Activated T-helper 1 cell treated with anti-CD3 and anti-CD28 coated beads, Interleukin-12 subunit alpha, Interleukin-12 subunit beta, Interleukin-2, Interleukin-4 antibody, amounts not matched to agents 30 ng/mL and 10 ng/mL and 1 ng/mL, durations not matched to agents 14 hours and 24 hours and 36 hours (primary cell): ENCODE results near the gene FAM3A. TPM values are rescaled to one million over a fixed set of nuclear protein-coding genes. Genes with fewer than 3 reads are reported as not detected.
"Not testable (repeated sequence)": the region's sequence is repeated elsewhere in the genome, so short reads cannot be mapped to it uniquely, and the experiment has no call there.

Source experiments
- DNase-seq: peaks from one replicate; pipeline ENCODE4 v3.0.0; 2021; ENCODE audit warnings: low spot score
- H3K27ac Mint-ChIP-seq: one replicate; pipeline ENCODE4 v1.8.0; 2021; ENCODE audit warnings: mild to moderate bottlenecking, mixed read lengths
- H3K27me3 Mint-ChIP-seq: one replicate; pipeline ENCODE4 v1.8.0; 2022; ENCODE audit warnings: mild to moderate bottlenecking, moderate library complexity, mixed read lengths; ENCODE audit not compliant: insufficient read depth
- H3K36me3 Mint-ChIP-seq: one replicate; pipeline ENCODE4 v1.8.0; 2021; ENCODE audit warnings: low read depth, mixed read lengths
- H3K4me1 Mint-ChIP-seq: one replicate; pipeline ENCODE4 v1.8.0; 2021; ENCODE audit warnings: low read depth, mixed read lengths
- H3K4me3 Mint-ChIP-seq: one replicate; pipeline ENCODE4 v1.8.0; 2021; ENCODE audit warnings: mild to moderate bottlenecking, moderate library complexity, mixed read lengths
- H3K9me3 Mint-ChIP-seq: one replicate; pipeline ENCODE4 v1.8.0; 2021; ENCODE audit warnings: mixed read lengths
- intact Hi-C: fragments of 100-400 bp; cut with micrococcal nuclease; formaldehyde crosslinking; loops from one replicate; pipeline ENCODE4 v1.15.1; 2024
- total RNA-seq: library from RNA; stranded (reverse); gene quantifications from 2 replicates; pipeline ENCODE4 v1.2.3, GENCODE V29; 2022

The FAM3A gene
- total RNA-seq, 1 donor from 2014 or later: 40.1 TPM

DNA sequence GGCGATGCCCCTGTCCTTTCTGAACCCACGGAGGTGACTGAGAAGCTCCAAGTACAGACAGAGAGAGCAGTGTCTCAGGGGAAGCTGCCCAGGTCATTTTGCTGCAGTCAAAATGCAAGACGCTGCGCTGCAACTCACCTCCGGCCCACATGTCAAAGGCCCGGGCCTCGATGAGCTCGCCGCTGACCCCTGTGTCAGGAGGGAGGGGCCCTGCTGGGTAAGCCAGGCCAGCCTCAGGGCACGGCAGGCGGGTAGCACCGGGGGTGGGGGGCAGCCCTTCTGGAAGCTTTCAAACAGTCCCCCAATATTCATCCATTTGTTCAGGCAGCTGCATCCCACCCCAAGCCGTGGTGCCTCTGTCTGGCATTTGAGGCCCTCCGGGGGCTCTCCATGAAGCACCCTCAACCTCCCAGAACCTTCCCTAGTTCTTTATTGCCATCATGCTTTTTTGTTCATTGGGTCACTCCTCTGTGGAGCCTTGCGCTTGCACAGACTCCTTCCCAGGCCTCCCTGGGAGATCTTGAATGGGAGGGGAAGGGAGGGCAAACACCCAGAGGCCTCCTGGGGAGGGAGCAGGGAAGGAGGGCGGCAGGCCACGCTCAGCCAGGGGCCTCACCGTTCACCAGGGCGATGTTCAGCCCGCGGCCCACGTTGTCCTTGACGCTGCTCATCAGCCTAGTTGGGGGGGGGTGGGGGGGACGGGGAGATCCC lies 8.2 kb downstream of the FAM3A start:
- H3K9me3 Mint-ChIP-seq: no peaks in the 10 kb centered on the region
- peaks cover 24% of the 10 kb centered on the region for H3K36me3 Mint-ChIP-seq
- no peak overlapping the region for H3K4me3 Mint-ChIP-seq
- intact Hi-C loops: no loop called here
- H3K4me1 Mint-ChIP-seq: peaks cover 14% of the 10 kb centered on the region
- no peaks in the 10 kb centered on the region for H3K27me3 Mint-ChIP-seq
- DNase-seq: no peak
- H3K27ac Mint-ChIP-seq: no peak overlapping the region

DNA sequence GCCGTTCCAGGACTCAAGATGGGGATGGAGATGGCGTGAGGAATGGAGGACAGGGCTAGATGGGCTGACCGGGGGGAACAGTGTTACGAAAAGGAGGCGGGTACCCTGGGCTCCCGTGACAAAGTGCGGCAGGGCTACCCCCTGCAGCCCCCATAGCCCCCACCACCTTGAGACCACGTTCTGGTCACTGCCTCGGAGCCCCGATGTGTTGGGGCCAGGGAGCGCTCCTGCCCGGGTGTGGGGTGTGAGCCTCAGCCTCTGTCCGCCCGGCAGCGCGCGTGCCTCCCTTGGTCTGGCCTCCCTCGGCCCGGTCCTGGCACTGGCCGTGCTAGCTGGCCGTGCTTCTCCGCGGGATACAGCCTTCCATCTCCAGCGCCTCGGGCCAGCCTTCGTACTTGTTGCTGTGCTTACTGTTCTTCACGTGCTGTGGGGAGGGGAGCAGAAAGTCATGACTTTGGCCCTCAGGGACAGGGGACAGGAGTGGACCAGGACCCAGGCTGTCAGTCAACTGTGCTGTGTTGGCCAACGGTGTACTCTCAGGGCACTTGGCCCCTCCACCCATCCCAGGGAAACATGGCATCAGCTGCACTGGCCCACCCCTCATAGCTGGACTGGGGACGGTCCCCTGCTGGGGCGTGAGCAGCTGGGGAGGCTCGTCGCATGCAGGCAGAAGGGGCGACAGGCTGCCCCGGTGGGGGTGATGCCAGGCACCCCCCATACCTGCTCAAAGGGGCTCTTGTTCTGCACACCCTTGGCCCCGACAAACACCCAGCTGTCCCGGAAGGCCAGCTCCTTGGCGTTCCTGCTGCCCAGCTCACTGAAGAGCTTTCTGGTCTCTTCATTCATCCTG lies 9.3 kb downstream of the FAM3A start:
- Mint-ChIP-seq H3K27me3 (no peaks in the 10 kb centered on the region), H3K4me3 (no peak overlapping the region), H3K27ac (no peak overlapping the region), H3K36me3 (peaks cover 24% of the 10 kb centered on the region), H3K9me3 (no peaks in the 10 kb centered on the region), H3K4me1 (peaks cover 11% of the 10 kb centered on the region)
- DNase-seq: no peak
- intact Hi-C loops: no loop called here

- Mint-ChIP-seq H3K4me1 (peaks cover 2% of the 10 kb centered on the region), H3K4me3 (no peak overlapping the region), H3K27me3 (peaks cover 2% of the 10 kb centered on the region), H3K36me3 (peaks cover 18% of the 10 kb centered on the region), H3K9me3 (no peaks in the 10 kb centered on the region), H3K27ac (no peak overlapping the region)
- intact Hi-C loops: no loop called here
- DNase-seq: no peak
These were observed 10.3 kb downstream of the FAM3A start for GRCh38 chrX:154505734-154506133.

- DNase-seq: no peak
- intact Hi-C loops: no loop called here
- no peaks in the 10 kb centered on the region for H3K9me3 Mint-ChIP-seq
- no peaks in the 10 kb centered on the region for H3K4me1 Mint-ChIP-seq
- H3K4me3 Mint-ChIP-seq: no peak overlapping the region
- no peak overlapping the region for H3K27ac Mint-ChIP-seq
- peaks cover 2% of the 10 kb centered on the region for H3K27me3 Mint-ChIP-seq
- H3K36me3 Mint-ChIP-seq: peaks cover 2% of the 10 kb centered on the region
These were observed 13.0 kb downstream of the FAM3A start for GRCh38 chrX:154502989-154503388.

DNA sequence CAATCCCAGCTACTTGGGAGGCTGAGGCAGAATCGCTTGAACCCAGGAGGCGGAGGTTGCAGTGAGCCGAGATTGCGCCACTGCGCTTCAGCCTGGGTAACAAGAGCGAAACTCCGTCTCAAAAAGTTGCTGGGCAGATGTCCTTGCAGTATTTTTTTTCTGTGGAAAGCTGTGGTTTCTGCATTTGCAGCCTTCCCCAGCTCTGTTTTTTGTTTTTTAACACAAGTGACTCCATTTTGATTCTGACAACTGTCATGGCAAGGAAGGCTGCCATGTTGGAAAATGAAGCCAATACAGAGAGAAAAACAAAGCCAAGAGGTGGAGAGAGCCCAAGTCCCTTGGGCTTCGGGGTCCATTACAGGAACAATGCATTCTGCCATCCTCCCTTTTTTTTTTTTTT lies 13.9 kb downstream of the FAM3A start:
- peaks cover 2% of the 10 kb centered on the region for H3K27me3 Mint-ChIP-seq
- H3K4me1 Mint-ChIP-seq: no peaks in the 10 kb centered on the region
- intact Hi-C loops: no loop called here
- no peak overlapping the region for H3K4me3 Mint-ChIP-seq
- peaks cover 2% of the 10 kb centered on the region for H3K36me3 Mint-ChIP-seq
- no peak overlapping the region for H3K27ac Mint-ChIP-seq
- H3K9me3 Mint-ChIP-seq: no peaks in the 10 kb centered on the region
- DNase-seq: no peak

- H3K27ac Mint-ChIP-seq, H3K4me3 Mint-ChIP-seq, H3K4me1 Mint-ChIP-seq, DNase-seq, intact Hi-C loops, H3K36me3 Mint-ChIP-seq, H3K9me3 Mint-ChIP-seq, H3K27me3 Mint-ChIP-seq: not testable (repeated sequence)
These were observed 14.6 kb downstream of the FAM3A start for GRCh38 chrX:154501423-154501822.

GRCh38 chrX:154496591-154497137 lies 19.4 kb downstream of the FAM3A start:
- DNase-seq, H3K27me3 Mint-ChIP-seq, H3K4me3 Mint-ChIP-seq, H3K36me3 Mint-ChIP-seq, intact Hi-C loops, H3K4me1 Mint-ChIP-seq, H3K27ac Mint-ChIP-seq, H3K9me3 Mint-ChIP-seq: not testable (repeated sequence)

DNA sequence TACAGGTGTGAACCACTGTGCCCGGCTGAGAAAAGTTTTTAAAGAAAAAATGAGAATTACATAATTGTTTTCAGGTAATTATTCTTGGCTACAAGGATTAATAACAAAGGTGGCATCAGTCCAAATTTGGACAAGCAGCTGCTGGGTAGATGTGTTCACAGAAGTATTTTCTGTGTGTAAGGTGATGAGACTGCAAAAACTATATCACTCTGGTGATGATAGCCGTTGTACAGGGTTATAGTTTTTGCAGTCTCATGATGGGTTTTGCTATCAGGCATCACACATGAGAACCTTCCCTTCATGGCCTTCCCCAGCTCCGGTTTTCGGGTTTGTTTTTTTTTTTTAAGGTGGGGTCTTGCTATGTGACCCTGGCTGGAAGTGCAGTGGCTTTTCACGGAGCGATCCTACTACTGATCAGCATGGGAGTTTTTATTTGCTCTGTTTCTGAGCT lies 20.5 kb downstream of the FAM3A start:
- DNase-seq: no peak
- Mint-ChIP-seq H3K9me3 (no peaks in the 10 kb centered on the region), H3K27me3 (no peaks in the 10 kb centered on the region), H3K4me1 (no peaks in the 10 kb centered on the region), H3K4me3 (no peak overlapping the region), H3K27ac (no peak overlapping the region), H3K36me3 (no peaks in the 10 kb centered on the region)
- intact Hi-C loops: no loop called here

DNA sequence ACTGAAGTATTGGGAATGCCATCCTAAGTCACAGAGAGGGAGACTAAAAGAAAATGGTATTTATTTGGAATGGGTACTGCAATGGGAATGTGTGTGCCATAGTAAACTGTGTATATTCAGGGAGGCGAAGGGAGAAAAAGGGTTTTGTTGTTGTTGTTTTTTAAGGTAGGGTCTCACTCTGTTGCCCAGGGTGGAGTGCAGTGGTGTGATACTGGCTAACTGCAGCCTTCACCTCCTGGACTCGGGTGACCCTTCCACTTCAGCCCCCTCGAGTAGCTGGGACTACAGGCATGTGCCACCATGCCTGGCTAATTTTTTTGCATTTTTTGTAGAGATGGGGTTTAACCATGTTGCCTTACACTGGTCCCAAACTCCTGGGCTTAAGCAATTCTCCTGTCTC lies 21.3 kb downstream of the FAM3A start:
- H3K9me3 Mint-ChIP-seq: no peaks in the 10 kb centered on the region
- no peak for DNase-seq
- H3K36me3 Mint-ChIP-seq: no peaks in the 10 kb centered on the region
- H3K4me3 Mint-ChIP-seq: no peak overlapping the region
- intact Hi-C loops: loop anchor here (5.0 kb wide), 1 partner anchor 38 kb away; no protein-coding TSS in a partner anchor
- no peaks in the 10 kb centered on the region for H3K27me3 Mint-ChIP-seq
- no peak overlapping the region for H3K27ac Mint-ChIP-seq
- peaks cover 2% of the 10 kb centered on the region for H3K4me1 Mint-ChIP-seq

DNA sequence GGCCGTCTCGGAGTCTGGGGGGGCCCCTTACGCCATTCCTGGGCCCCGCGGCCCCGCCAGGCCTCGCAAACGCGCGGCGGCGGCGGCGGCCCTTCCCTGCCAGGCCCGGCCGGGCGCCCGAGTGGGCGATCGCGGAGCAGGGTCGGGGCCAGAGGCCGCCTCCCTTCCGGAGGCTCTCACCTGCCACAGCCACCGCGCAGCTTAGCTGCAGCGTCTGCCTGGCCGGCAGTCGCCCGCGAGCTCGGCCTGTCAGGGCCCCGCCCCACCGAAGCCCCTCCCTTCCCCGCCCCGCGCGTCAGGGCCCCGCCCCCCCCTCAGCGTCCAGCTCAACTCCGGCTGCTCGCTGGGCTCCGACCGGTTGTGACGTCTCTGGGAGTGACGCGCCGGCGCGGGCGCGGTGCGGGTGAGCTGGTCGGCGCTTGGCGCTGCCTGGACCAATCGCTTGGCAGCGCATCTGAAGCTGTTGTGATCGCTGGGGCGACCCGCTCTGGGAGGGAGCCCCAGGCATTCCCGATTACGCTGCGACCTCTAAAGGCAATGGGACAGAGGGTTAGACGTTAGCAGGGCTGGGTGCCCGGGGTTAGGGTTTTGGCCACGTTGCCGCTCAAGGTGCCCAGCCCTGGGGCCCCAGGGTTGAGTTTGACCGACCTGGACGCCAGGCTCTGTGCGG lies 25.5 kb downstream of the FAM3A start, which contains the start of gene SLC10A3:
Gene SLC10A3, minus strand, starts transcription at position 216 of the 670 bp plus-strand sequence. CDS start 1,689 bp downstream, outside the sequence.
- Mint-ChIP-seq H3K36me3 (peaks cover 5% of the 10 kb centered on the region), H3K27ac (peak within 1 kb of the TSS; percentile 92), H3K4me1 (peaks cover 10% of the 10 kb centered on the region), H3K27me3 (no peaks in the 10 kb centered on the region), H3K9me3 (no peaks in the 10 kb centered on the region), H3K4me3 (peak within 1 kb of the TSS; percentile 90)
- intact Hi-C loops: loop anchor here (1.0 to 5.0 kb wide), 8 partner anchors 11 to 393 kb away; partner anchors contain the start of genes FAM3A, IKBKG, LAGE3 and MECP2
- peak; percentile 85 for DNase-seq

DNA sequence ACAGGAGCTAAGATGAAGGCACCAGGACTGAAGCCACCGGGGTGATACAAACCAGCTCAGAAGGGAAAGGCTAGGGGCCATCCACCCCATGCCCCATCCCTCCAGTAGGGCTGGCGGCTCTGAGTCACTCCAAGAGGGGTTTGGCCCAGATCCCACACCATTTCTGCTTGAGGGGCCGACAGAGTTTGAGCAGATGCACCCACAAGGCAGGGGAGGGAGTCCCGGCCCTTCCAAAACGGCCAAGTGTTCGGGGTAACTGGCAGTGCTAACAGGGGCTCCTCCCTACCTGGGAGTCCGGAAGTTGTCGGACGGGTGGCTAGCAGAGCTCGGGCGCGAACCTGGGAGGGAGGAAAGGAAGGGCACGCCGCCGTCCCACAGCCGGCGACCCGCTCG lies 26.0 kb downstream of the FAM3A start:
- DNase-seq: no peak
- peaks cover 5% of the 10 kb centered on the region for H3K36me3 Mint-ChIP-seq
- H3K27me3 Mint-ChIP-seq: no peaks in the 10 kb centered on the region
- H3K4me1 Mint-ChIP-seq: peaks cover 10% of the 10 kb centered on the region
- intact Hi-C loops: loop anchor here (1.0 to 5.0 kb wide), 8 partner anchors 11 to 393 kb away; partner anchors contain the start of genes FAM3A, IKBKG, LAGE3 and MECP2
- H3K9me3 Mint-ChIP-seq: no peaks in the 10 kb centered on the region
- H3K4me3 Mint-ChIP-seq: peak overlapping the region; percentile 90
- peak overlapping the region; percentile 83 for H3K27ac Mint-ChIP-seq

DNA sequence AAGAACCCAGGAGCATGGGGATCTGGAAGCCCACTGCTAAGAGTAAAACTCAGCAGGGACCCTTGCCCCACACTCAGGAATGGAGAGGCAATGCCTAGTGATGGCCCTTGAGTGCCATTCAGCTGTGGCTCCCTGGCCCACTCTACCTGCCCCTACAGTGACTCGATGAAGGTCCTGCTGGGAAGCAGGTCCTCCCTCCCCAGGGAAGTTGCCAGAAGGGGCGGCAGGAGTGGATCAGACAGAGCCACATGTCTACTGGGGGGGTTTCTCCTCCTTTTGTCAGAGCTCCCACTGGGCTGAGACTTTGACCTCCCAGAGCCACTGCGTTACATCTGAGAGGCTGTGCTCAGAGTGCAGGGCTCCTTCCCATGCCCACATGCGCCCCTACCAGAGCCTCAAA lies 26.9 kb downstream of the FAM3A start:
- H3K27ac Mint-ChIP-seq: no peak overlapping the region
- H3K9me3 Mint-ChIP-seq: no peaks in the 10 kb centered on the region
- H3K4me1 Mint-ChIP-seq: peaks cover 10% of the 10 kb centered on the region
- no peak for DNase-seq
- H3K4me3 Mint-ChIP-seq: peak overlapping the region; percentile 90
- no peaks in the 10 kb centered on the region for H3K27me3 Mint-ChIP-seq
- peaks cover 5% of the 10 kb centered on the region for H3K36me3 Mint-ChIP-seq
- intact Hi-C loops: no loop called here
